Neuronal stem cell (in vitro differentiated cells): Measurements from ENCODE around the gene SHC3.

Experiments used
- DNase-seq: peaks from one replicate; pipeline ENCODE4 v3.0.0-alpha.2; 2013; ENCODE audit warnings: low spot score
- H2AFZ ChIP-seq: one replicate; pipeline ENCODE4 v1.6.1; 2013; ENCODE audit warnings: mild to moderate bottlenecking, low read length, inconsistent platforms
- H2AK5ac ChIP-seq: 2 replicates; pipeline ENCODE4 v1.6.1; 2013; ENCODE audit warnings: low read depth, mild to moderate bottlenecking, inconsistent platforms, low read length, moderate library complexity, mixed read lengths
- H2BK120ac ChIP-seq: 2 replicates; pipeline ENCODE4 v1.6.1; 2013; ENCODE audit warnings: low read depth, mild to moderate bottlenecking, inconsistent platforms, low read length, moderate library complexity, mixed read lengths
- H2BK12ac ChIP-seq: one replicate; pipeline ENCODE4 v1.6.1; 2013; ENCODE audit warnings: low read length, inconsistent platforms
- H2BK15ac ChIP-seq: 2 replicates; pipeline ENCODE4 v1.6.1; 2013; ENCODE audit warnings: mild to moderate bottlenecking, low read length, inconsistent platforms, mixed read lengths
- H2BK5ac ChIP-seq: one replicate; pipeline ENCODE4 v1.6.1; 2013; ENCODE audit warnings: inconsistent platforms, mild to moderate bottlenecking, low read length, moderate library complexity
- H3K14ac ChIP-seq: one replicate; pipeline ENCODE4 v1.6.1; 2013; ENCODE audit warnings: low read length, inconsistent platforms
- H3K18ac ChIP-seq: 2 replicates; pipeline ENCODE4 v1.6.1; 2013; ENCODE audit warnings: low read length, inconsistent platforms
- H3K23ac ChIP-seq: 2 replicates; pipeline ENCODE4 v1.6.1; 2013; ENCODE audit warnings: low read depth, mild to moderate bottlenecking, mixed read lengths, low read length, inconsistent platforms; ENCODE audit not compliant: poor library complexity
- H3K27ac ChIP-seq: replicated peaks from 3 replicates; pipeline ENCODE4 v1.5.1; 2013; ENCODE audit warnings: low read length, inconsistent platforms
- H3K27me3 ChIP-seq, 3 experiments: 2 replicates each; pipeline ENCODE4 v1.6.1; 2013; ENCODE audit warnings: low read length in 3 of 3, mild to moderate bottlenecking in 2 of 3, inconsistent platforms in 1 of 3, low read depth in 1 of 3, mixed read lengths in 1 of 3, moderate library complexity in 1 of 3; ENCODE audit not compliant: control insufficient read depth in 3 of 3, insufficient read depth in 3 of 3
- H3K36me3 ChIP-seq, 2 donors: replicated peaks in 1 of 2; 2 replicates each; pipeline ENCODE4 v1.6.1; 2013; ENCODE audit warnings: low read length in 2 of 2; ENCODE audit not compliant: control insufficient read depth in 2 of 2, insufficient read depth in 2 of 2
- H3K4ac ChIP-seq: 2 replicates; pipeline ENCODE4 v1.6.1; 2013; ENCODE audit warnings: inconsistent platforms, mild to moderate bottlenecking, low read length, moderate library complexity
- H3K4me1 ChIP-seq, 2 donors: 1 replicate in 1 of 2; 2 replicates in 1 of 2; pipeline ENCODE4 v1.6.1; 2013; ENCODE audit warnings: low read length in 2 of 2, low read depth in 1 of 2; ENCODE audit not compliant: control insufficient read depth in 2 of 2, insufficient read depth in 1 of 2
- H3K4me2 ChIP-seq: one replicate; pipeline ENCODE4 v1.6.1; 2013; ENCODE audit warnings: mild to moderate bottlenecking, low read length, inconsistent platforms; ENCODE audit not compliant: insufficient read depth, poor library complexity, severe bottlenecking
- H3K4me3 ChIP-seq, 2 donors: 2 replicates each; pipeline ENCODE4 v1.5.1; 2013; ENCODE audit warnings: low read length in 2 of 2, mild to moderate bottlenecking in 2 of 2, inconsistent platforms in 1 of 2, moderate library complexity in 1 of 2
- H3K79me1 ChIP-seq: one replicate; pipeline ENCODE4 v1.6.1; 2013; ENCODE audit warnings: low read depth, mild to moderate bottlenecking, inconsistent platforms, low read length, moderate library complexity
- H3K9ac ChIP-seq: one replicate; pipeline ENCODE4 v1.6.1; 2013; ENCODE audit warnings: mild to moderate bottlenecking, low read depth, low read length, inconsistent platforms; ENCODE audit not compliant: poor library complexity
- H3K9me3 ChIP-seq, 2 donors: replicated peaks in 1 of 2; 2 replicates each; pipeline versions ENCODE3 to v1.6.1; 2013; ENCODE audit warnings: low read length in 2 of 2, mild to moderate bottlenecking in 2 of 2, inconsistent platforms in 1 of 2, low read depth in 1 of 2, mixed read lengths in 1 of 2, moderate library complexity in 1 of 2; ENCODE audit not compliant: control insufficient read depth in 2 of 2, insufficient read depth in 1 of 2
- H4K8ac ChIP-seq: one replicate; pipeline ENCODE4 v1.6.1; 2013; ENCODE audit warnings: low read depth, mild to moderate bottlenecking, inconsistent platforms, low read length, moderate library complexity
- H4K91ac ChIP-seq: one replicate; pipeline ENCODE4 v1.6.1; 2013; ENCODE audit warnings: low read length, low read depth, mild to moderate bottlenecking, inconsistent platforms; ENCODE audit not compliant: poor library complexity
- WGBS, 2 donors: extraction: QIAGEN DNeasy Blood & Tissue Kit; methylation state at CpG; one replicate each; pipeline ENCODE4 v1.1.7; 2013; ENCODE audit warnings: missing lambda C conversion rate in 2 of 2, mixed read lengths in 1 of 2; ENCODE audit not compliant: insufficient read length in 2 of 2, insufficient replicate concordance in 1 of 2; ENCODE audit errors: extremely low coverage in 2 of 2; 5-methylcytosine and 5-hydroxymethylcytosine counted together

The SHC3 gene

DNA sequence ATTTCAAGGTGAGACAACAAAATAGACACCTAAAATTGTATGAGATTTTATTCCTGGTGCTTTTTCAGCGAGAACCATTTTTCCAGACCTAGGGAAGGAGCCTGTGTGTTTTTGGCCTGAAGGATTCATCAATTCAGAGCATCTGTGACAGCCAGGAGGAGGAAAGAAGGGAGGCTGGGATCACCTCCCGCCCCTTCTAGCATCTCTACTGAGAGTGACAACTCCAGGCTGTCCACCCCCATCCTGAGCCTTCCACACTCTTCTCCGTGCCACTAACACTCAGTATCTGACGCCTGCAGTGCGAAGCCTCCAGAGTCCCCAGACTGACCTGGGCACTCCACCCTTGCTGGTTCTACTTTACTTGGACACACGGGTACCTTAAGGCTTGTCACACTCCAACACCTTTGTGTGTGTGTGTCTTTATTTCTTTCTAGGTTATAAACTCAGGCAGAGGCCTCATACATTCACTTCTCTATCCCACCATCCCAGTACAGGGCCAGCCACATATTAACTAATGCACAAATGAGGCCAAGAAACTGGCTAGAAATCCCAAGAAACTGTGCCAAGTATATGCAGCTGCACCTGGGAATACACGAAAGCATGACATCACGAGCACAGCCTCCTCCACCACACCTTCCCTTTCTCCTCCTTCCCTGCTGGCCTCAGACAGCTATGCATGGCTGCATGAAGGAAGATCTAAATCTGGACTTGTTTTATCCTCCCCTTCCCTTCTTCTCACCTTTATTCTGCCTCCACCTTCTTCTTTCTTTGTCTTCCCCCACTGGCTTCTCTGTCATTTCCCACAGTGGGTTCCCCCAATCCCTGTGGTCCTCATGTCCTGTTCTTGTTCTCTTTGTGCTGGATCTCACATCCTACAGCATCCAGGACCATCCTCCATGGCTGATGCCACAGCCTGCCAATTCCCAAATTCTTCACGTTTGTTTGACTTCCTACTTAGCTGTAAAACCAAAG, 171.3 kb downstream of the SHC3 start:
- H2BK5ac ChIP-seq: no peak overlapping the region
- no peak overlapping the region for H2BK15ac ChIP-seq
- H3K4me2 ChIP-seq: no peak overlapping the region
- no CpG with 5 or more reads among the region's 9 CpGs for WGBS, 2 donors
- no peak overlapping the region for H4K91ac ChIP-seq
- H3K4ac ChIP-seq: no peak overlapping the region
- no peak overlapping the region for H2AFZ ChIP-seq
- H3K14ac ChIP-seq: peak overlapping the region; percentile 76
- H3K9me3 ChIP-seq: no peaks in the 10 kb centered on the region
- no peak overlapping the region for H4K8ac ChIP-seq
- no peaks in the 10 kb centered on the region for H3K27me3 ChIP-seq
- no peak for DNase-seq
- no peak overlapping the region for H2BK12ac ChIP-seq
- peaks cover 9 to 99% of the 10 kb centered on the region in 2 donors for H3K36me3 ChIP-seq
- H3K4me1 ChIP-seq: peaks cover 0 to 4% of the 10 kb centered on the region in 2 donors
- no peaks in the 10 kb centered on the region for H3K79me1 ChIP-seq
- no peak overlapping the region for H3K23ac ChIP-seq
- no peak overlapping the region for H2BK120ac ChIP-seq
- H3K27ac ChIP-seq: no peak overlapping the region
- H3K4me3 ChIP-seq: peak overlapping the region in 1 of 2 donors; percentile 16
- H2AK5ac ChIP-seq: no peak overlapping the region
- H3K9ac ChIP-seq: no peak overlapping the region
- H3K18ac ChIP-seq: no peak overlapping the region

DNA sequence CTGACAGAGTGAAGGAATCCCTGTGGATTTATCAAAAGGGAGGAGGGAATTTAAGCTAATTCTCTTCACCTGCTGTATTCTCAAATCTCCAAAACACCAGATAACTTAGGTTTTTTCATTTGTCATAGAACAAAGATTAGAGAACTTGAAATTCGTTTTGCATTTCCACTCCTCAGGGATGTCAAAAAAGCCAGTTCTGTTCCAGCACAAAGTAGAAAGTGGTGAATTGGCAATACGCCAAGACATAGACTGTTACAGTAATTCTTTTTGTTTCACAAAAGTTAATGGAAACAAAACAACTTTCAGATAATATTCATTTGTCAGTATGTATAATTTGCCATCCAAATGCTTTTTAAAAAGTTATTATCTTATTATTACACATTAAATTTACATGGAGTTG, 172.4 kb downstream of the SHC3 start:
- Histone ChIP-seq H3K18ac (no peak overlapping the region), H2BK15ac (no peak overlapping the region), H3K9me3 (no peaks in the 10 kb centered on the region), H2BK120ac (no peak overlapping the region), H3K79me1 (peaks cover 5% of the 10 kb centered on the region), H3K27me3 (no peaks in the 10 kb centered on the region), H3K27ac (no peak overlapping the region), H2BK5ac (no peak overlapping the region), H2AFZ (no peak overlapping the region), H3K4me1 (peaks cover 0 to 7% of the 10 kb centered on the region in 2 donors), H4K91ac (no peak overlapping the region), H2BK12ac (no peak overlapping the region), H2AK5ac (no peak overlapping the region), H3K23ac (no peak overlapping the region), H4K8ac (no peak overlapping the region), H3K14ac (no peak overlapping the region), H3K4me3 (no peak overlapping the region), H3K4ac (no peak overlapping the region), H3K36me3 (peaks cover 16 to 99% of the 10 kb centered on the region in 2 donors), H3K4me2 (no peak overlapping the region), H3K9ac (no peak overlapping the region)
- no CpG with 5 or more reads among the region's 2 CpGs for WGBS, 2 donors
- no peak for DNase-seq

DNA sequence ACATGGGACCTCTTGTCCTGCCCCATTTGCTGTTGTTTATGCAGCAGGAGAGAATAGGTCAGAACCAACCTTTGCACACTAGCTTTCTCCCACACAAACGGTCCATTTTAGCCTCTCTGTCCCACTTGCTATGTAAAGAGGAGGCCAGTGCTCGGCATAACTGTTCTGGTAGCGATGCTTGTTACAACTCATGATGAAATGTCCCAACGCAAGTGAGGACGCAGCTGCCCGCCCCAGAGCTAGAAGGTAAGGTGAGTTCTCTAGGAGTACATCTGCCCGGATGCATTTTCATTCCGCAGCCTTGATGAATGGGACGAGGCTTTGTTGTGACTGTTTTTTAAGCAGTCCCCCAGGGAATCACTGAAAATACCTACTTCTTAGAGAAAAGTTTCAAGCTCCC, 173.3 kb downstream of the SHC3 start:
- H3K4me2 ChIP-seq: no peak overlapping the region
- no peak overlapping the region for H3K9ac ChIP-seq
- no peak overlapping the region for H3K23ac ChIP-seq
- H2BK5ac ChIP-seq: no peak overlapping the region
- H2AFZ ChIP-seq: no peak overlapping the region
- no peak overlapping the region for H3K4me3 ChIP-seq
- peaks cover 2 to 11% of the 10 kb centered on the region in 2 donors for H3K4me1 ChIP-seq
- H2BK12ac ChIP-seq: no peak overlapping the region
- no peak overlapping the region for H4K91ac ChIP-seq
- H3K14ac ChIP-seq: no peak overlapping the region
- no peak overlapping the region for H3K18ac ChIP-seq
- no peak overlapping the region for H2BK15ac ChIP-seq
- H3K27me3 ChIP-seq: no peaks in the 10 kb centered on the region
- no peak overlapping the region for H2BK120ac ChIP-seq
- no CpG with 5 or more reads among the region's 9 CpGs for WGBS, 2 donors
- peaks cover 5% of the 10 kb centered on the region for H3K79me1 ChIP-seq
- no peak for DNase-seq
- H2AK5ac ChIP-seq: no peak overlapping the region
- H3K4ac ChIP-seq: no peak overlapping the region
- no peaks in the 10 kb centered on the region for H3K9me3 ChIP-seq
- no peak overlapping the region for H3K27ac ChIP-seq
- no peak overlapping the region for H4K8ac ChIP-seq
- peaks cover 18 to 97% of the 10 kb centered on the region in 2 donors for H3K36me3 ChIP-seq

DNA sequence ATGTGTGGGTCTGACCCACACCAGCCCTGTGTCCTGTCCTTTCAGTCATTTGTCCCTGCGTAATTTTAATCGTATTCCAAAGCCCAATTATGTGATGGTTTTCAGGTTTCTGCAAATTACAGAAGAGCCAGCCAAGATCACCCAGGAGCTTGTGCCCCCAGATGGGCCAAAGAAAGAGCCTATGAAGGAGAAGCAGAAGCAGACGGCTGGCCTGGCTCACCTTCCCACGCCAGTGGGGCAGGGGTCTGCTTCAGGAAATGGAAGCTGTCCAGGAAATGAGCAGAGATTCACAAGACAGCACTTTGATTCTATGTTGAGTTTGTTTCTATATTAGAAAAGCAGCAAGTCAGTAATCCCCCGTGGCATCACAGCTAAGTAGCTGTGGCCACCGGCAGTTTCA, 175.6 kb downstream of the SHC3 start:
- Histone ChIP-seq H2AFZ (no peak overlapping the region), H3K79me1 (peaks cover 5% of the 10 kb centered on the region), H2BK15ac (no peak overlapping the region), H3K18ac (no peak overlapping the region), H2AK5ac (no peak overlapping the region), H4K91ac (no peak overlapping the region), H2BK120ac (no peak overlapping the region), H3K9me3 (peaks cover 0 to 2% of the 10 kb centered on the region in 2 donors), H2BK12ac (no peak overlapping the region), H3K27me3 (no peaks in the 10 kb centered on the region), H3K4me2 (no peak overlapping the region), H3K27ac (no peak overlapping the region), H2BK5ac (no peak overlapping the region), H3K9ac (no peak overlapping the region), H3K4me3 (no peak overlapping the region), H4K8ac (no peak overlapping the region), H3K14ac (no peak overlapping the region), H3K4me1 (peaks cover 13% of the 10 kb centered on the region in 2 donors), H3K36me3 (peaks cover 18 to 89% of the 10 kb centered on the region in 2 donors), H3K23ac (no peak overlapping the region), H3K4ac (no peak overlapping the region)
- no CpG with 5 or more reads among the region's 6 CpGs for WGBS, 2 donors
- DNase-seq: no peak
